HepG2 (cell line): ENCODE results near the gene FAAP100. TPM values are rescaled to one million over a fixed set of nuclear protein-coding genes. Genes with fewer than 3 reads are reported as not detected.

Experiments
- ATAC-seq: fragments of 200-7000 bp; cut with Tn5 transposase; 3 replicates; pipeline ENCODE4 v1.9.1; 2020; ENCODE audit warnings: mild to moderate bottlenecking, moderate library complexity
- BruUV-seq: library from RNA; stranded (reverse); fragments of 400-500 nt; replicated peaks from 2 replicates; lab custom pipeline; 2021; lab: Mats Ljungman, UMichigan
- CTCF ChIA-PET: fragments of 300-600 bp; formaldehyde crosslinking; extraction: SDS; loops from one replicate; lab custom pipeline; 2021; ENCODE audit warnings: low total read pairs, inconsistent platforms, low intra/inter-chr PET ratio; lab: Yijun Ruan, JAX
- POLR2A ChIA-PET: fragments of 350-600 bp; sonication (Branson Sonifier 250); formaldehyde crosslinking; loops from one replicate; lab custom pipeline; 2020; ENCODE audit warnings: antibody characterized with exemption, inconsistent platforms; lab: Yijun Ruan, JAX
- DNase-seq: peaks from one replicate; pipeline ENCODE4 v3.0.0-alpha.2; 2015; ENCODE audit warnings: low spot score
- FAIRE-seq: peaks from 3 replicates; lab custom pipeline; 2011; peaks lifted over from hg19 to GRCh38; lab: Jason Lieb, UNC
- H2AFZ ChIP-seq: one replicate; pipeline ENCODE4 v1.6.1; 2011; ENCODE audit warnings: low read length, inconsistent platforms
- H3K27ac ChIP-seq: fragments of 300-600 bp; 3 replicates; pipeline ENCODE4 v1.8.0; 2011; ENCODE audit warnings: mixed run types, mild to moderate bottlenecking, mixed read lengths, low read length, inconsistent platforms; ENCODE audit not compliant: insufficient read depth; ENCODE audit errors: extremely low read length
- H3K27me3 ChIP-seq, 2 experiments: fragments of 200-600 bp in 1 of 2; 2 replicates in 1 of 2; 3 replicates in 1 of 2; pipeline versions ENCODE4 v1.6.0 to v1.8.0; 2011; ENCODE audit warnings: low read length in 2 of 2, mild to moderate bottlenecking in 2 of 2, moderate library complexity in 2 of 2, inconsistent platforms in 1 of 2; ENCODE audit not compliant: insufficient read depth in 2 of 2, control insufficient read depth in 1 of 2
- H3K36me3 ChIP-seq, 2 experiments: fragments of 200-600 bp in 1 of 2; replicated peaks in 1 of 2; 2 replicates in 1 of 2; 3 replicates in 1 of 2; pipeline versions ENCODE4 v1.5.1 to v1.8.0; 2011; ENCODE audit warnings: low read length in 2 of 2, inconsistent platforms in 1 of 2; ENCODE audit not compliant: insufficient read depth in 2 of 2, control insufficient read depth in 1 of 2
- H3K4me1 ChIP-seq: 2 replicates; pipeline ENCODE4 v1.5.1; 2012; ENCODE audit warnings: low read length, inconsistent platforms; ENCODE audit not compliant: insufficient read depth
- H3K4me2 ChIP-seq: 2 replicates; pipeline ENCODE4 v1.6.0; 2011; ENCODE audit warnings: low read depth, low read length, inconsistent platforms
- H3K4me3 ChIP-seq, 3 experiments: fragments of 200-600 bp in 1 of 3; sonication (generic), shearing (Covaris generic) in 1 of 3; replicated peaks in 1 of 3; 2 replicates each; pipeline ENCODE4 v1.5.1; 2011 to 2016; ENCODE audit warnings: low read length in 3 of 3, inconsistent platforms in 2 of 3, low read depth in 2 of 3, mild to moderate bottlenecking in 2 of 3, control low read depth in 1 of 3, mixed read lengths in 1 of 3; ENCODE audit not compliant: insufficient read depth in 1 of 3
- H3K79me2 ChIP-seq: one replicate; pipeline ENCODE4 v1.6.1; 2011; ENCODE audit warnings: low read length, inconsistent platforms; ENCODE audit not compliant: insufficient read depth
- H3K9ac ChIP-seq: 2 replicates; pipeline ENCODE4 v1.6.0; 2011; ENCODE audit warnings: mild to moderate bottlenecking, low read depth, low read length, inconsistent platforms; ENCODE audit not compliant: insufficient read depth
- H3K9me3 ChIP-seq: 2 replicates; pipeline ENCODE4 v1.5.1; 2012; ENCODE audit warnings: mild to moderate bottlenecking, low read length
- H4K20me1 ChIP-seq: 2 replicates; pipeline ENCODE4 v1.6.0; 2011; ENCODE audit warnings: inconsistent platforms, mild to moderate bottlenecking, low read length, moderate library complexity; ENCODE audit not compliant: insufficient read depth
- BRD4 ChIP-seq: sonication (generic); formaldehyde crosslinking; IDR thresholded peaks from 2 replicates; pipeline ENCODE4 v1.4.0; 2020; ENCODE audit warnings: missing genetic modification reagents
- FOSL1 ChIP-seq: sonication (generic); formaldehyde crosslinking; IDR thresholded peaks from 2 replicates; pipeline ENCODE4 v1.9.0; 2021; ENCODE audit warnings: missing genetic modification reagents, borderline replicate concordance
- NFYB ChIP-seq: sonication (generic); formaldehyde crosslinking; IDR thresholded peaks from 2 replicates; pipeline ENCODE4 v1.4.0; 2020; ENCODE audit warnings: missing genetic modification reagents
- REL ChIP-seq: sonication (generic); formaldehyde crosslinking; conservative IDR thresholded peaks from 2 replicates; pipeline ENCODE4 v1.8.0; 2022; ENCODE audit warnings: mild to moderate bottlenecking, missing genetic modification reagents, moderate library complexity
- TBP ChIP-seq: sonication (generic); formaldehyde crosslinking; IDR thresholded peaks from 2 replicates; pipeline ENCODE4 v1.5.0; 2020; ENCODE audit warnings: missing genetic modification reagents
- ZNF121 ChIP-seq: sonication (generic); formaldehyde crosslinking; IDR thresholded peaks from 2 replicates; pipeline ENCODE4 v1.5.0; 2020; ENCODE audit warnings: mild to moderate bottlenecking, missing genetic modification reagents
- ZNF264 ChIP-seq: sonication (generic); formaldehyde crosslinking; IDR thresholded peaks from 2 replicates; pipeline ENCODE4 v1.4.0; 2020; ENCODE audit warnings: missing genetic modification reagents
- WGBS: methylation state at CpG from one replicate; pipeline ENCODE4 v1.1.6; 2017; ENCODE audit warnings: low lambda C conversion rate; 5-methylcytosine and 5-hydroxymethylcytosine counted together
- in situ Hi-C: cut with HindIII; loops from 2 replicates; pipeline ENCODE4 v1.10.0; 2017; ENCODE audit warnings: low pct_unique_long_range_greater_than_20kb; ENCODE audit not compliant: extremely low pct_ligation_motif_present
- intact Hi-C: fragments of 100-400 bp; cut with micrococcal nuclease; formaldehyde crosslinking; loops from one replicate; pipeline ENCODE4 v1.10.0; 2022; ENCODE audit not compliant: unreplicated experiment
- polyA plus RNA-seq, 8 experiments: library from polyadenylated mRNA; depleted of rRNA in 3 of 8; stranded (reverse) in 7 of 8; unstranded in 1 of 8; fragments of >200 nt; fragmentation: Illumina TruSeq in 4 of 8; extraction: Trizol in 4 of 8; gene quantifications; 2 replicates each; pipeline versions ENCODE4 v1.2.1 to v1.2.3, GENCODE V29; 2011 to 2016; ENCODE audit warnings: low read depth in 4 of 8, missing spikeins in 1 of 8, mixed read lengths in 1 of 8; ENCODE audit not compliant: insufficient read depth in 1 of 8
- total RNA-seq, 5 experiments: library from RNA; depleted of rRNA; stranded (reverse); fragments of >200 nt; fragmentation: Illumina TruSeq; extraction: Trizol; gene quantifications; 2 replicates each; pipeline ENCODE4 v1.2.3, GENCODE V29; 2016; ENCODE audit warnings: low read depth in 1 of 5

FAAP100 gene
- total and polyA plus RNA-seq, 2 of the 13 experiments (the other 11 are each of a cell fraction or from before 2014, with no cell fraction given), result 7.6 to 20.8 TPM

- TF ChIP-seq REL (no peak), TBP (CRISPR knock-in tag) (no peak), ZNF264 (no peak), NFYB (CRISPR knock-in tag) (no peak), BRD4 (no peak)
These were observed 27.1 kb upstream of the FAAP100 start (continued) for GRCh38 chr17:81579298-81579697.

GRCh38 chr17:81578561-81579225 lies 26.5 kb upstream of the FAAP100 start:
- CTCF ChIA-PET, result no interaction called here
- no peak overlapping the region for H2AFZ ChIP-seq
- H3K4me2 ChIP-seq, result no peak overlapping the region
- no peak overlapping the region for H3K9ac ChIP-seq
- POLR2A ChIA-PET, result interaction anchor here (1.1 to 3.4 kb wide), 2 partner anchors 26 to 65 kb away, joined by 4 to 17 read pairs; partner anchors contain the start of gene FAAP100
- peaks cover 28 to 61% of the 10 kb centered on the region in 2 experiments for H3K36me3 ChIP-seq
- 98% methylated on average over 6 of the region's 6 CpGs for WGBS
- peaks cover 39% of the 10 kb centered on the region for H3K4me1 ChIP-seq
- no peaks in the 10 kb centered on the region for H3K9me3 ChIP-seq
- H3K27me3 ChIP-seq, result no peaks in the 10 kb centered on the region
- no peak for FAIRE-seq
- peaks cover 1% of the 10 kb centered on the region; the same call in 1 of the 2 replicates for H4K20me1 ChIP-seq
- H3K79me2 ChIP-seq, result peaks cover 14% of the 10 kb centered on the region
- TF ChIP-seq FOSL1 (CRISPR knock-in tag) (no peak), ZNF121 (CRISPR knock-in tag) (0 out of 2 replicates have a peak, but pooled peaks have one; percentile 50)
- intact Hi-C loops, result no loop called here
- ATAC-seq, result no peak
- in situ Hi-C loops, result no loop called here
- no TSS peak for BruUV-seq
- no peak overlapping the region for H3K27ac ChIP-seq
- H3K4me3 ChIP-seq, result no peak overlapping the region
- no peak for DNase-seq
